DND-41 (cell line): Measurements from ENCODE around the gene CHAC1.

Experiments
- EZH2 ChIP-seq: IDR thresholded peaks from 3 replicates; pipeline ENCODE4 v1.6.1; 2012; ENCODE audit warnings: borderline replicate concordance, low read depth, mild to moderate bottlenecking, moderate library complexity, low read length, inconsistent platforms; ENCODE audit not compliant: severe bottlenecking
- TF ChIP-seq, protein P1 (sequence below): IDR thresholded peaks from 2 replicates; pipeline ENCODE4 v1.5.1; 2012; ENCODE audit warnings: borderline replicate concordance, low read length, moderate library complexity, mild to moderate bottlenecking; ENCODE audit not compliant: poor library complexity, severe bottlenecking; ENCODE audit errors: extremely low read depth

DNA sequence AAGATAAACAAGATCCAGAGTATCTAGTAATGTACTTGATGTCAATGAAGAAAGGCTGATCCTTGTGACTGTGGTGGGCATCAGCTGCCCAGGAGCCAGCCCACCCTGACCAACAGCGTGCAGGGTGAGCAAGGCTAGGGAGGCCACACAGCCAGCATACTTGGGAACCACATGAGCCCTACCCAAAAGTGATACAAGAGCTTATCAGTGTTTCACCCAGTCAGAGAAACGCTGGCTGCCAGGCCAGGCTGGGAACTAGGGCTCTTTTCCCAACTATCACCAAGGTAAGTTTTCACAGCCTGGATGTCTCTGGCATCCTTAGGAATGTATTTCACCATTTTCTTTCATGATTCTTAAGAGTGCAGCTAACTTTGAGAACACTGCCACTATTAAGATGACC is 24.9 kb downstream of the CHAC1 start:
- TF ChIP-seq, protein P1, sequence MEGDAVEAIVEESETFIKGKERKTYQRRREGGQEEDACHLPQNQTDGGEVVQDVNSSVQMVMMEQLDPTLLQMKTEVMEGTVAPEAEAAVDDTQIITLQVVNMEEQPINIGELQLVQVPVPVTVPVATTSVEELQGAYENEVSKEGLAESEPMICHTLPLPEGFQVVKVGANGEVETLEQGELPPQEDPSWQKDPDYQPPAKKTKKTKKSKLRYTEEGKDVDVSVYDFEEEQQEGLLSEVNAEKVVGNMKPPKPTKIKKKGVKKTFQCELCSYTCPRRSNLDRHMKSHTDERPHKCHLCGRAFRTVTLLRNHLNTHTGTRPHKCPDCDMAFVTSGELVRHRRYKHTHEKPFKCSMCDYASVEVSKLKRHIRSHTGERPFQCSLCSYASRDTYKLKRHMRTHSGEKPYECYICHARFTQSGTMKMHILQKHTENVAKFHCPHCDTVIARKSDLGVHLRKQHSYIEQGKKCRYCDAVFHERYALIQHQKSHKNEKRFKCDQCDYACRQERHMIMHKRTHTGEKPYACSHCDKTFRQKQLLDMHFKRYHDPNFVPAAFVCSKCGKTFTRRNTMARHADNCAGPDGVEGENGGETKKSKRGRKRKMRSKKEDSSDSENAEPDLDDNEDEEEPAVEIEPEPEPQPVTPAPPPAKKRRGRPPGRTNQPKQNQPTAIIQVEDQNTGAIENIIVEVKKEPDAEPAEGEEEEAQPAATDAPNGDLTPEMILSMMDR, result no peak
- TF ChIP-seq EZH2, result no peak
